Measurements from ENCODE around the gene LDLRAD4.

DNA sequence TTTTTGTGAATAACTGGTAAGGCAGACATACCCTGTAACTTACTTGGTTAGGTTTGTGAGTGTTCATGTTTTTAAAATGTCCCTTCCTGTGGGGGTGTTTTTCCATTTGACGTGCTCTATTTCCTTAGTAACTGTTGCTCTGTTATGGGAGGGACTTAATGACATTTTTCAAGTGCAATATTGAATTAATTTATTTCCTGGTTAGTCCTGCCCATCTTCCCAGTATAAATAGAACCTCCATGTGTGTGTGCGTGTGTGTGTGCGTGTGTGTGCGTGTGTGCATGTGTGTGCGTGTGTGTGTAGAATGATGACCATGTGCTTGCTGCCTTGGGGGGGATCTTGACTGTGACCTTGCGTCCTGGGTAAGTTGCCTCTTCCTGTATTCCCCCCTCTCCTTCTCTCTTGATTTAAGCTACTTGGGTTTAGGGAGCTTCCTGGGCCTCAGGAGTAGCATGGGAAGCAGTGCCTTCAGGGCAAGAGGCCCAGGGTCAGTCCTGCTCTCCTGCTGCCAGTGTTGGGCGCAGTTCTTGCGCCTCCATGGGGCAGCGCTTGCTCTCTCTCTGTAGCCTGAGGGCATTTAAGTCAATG is 163.9 kb downstream of the LDLRAD4 start:
- TF ChIP-seq CTCF (conservative IDR thresholded peaks at IDR 0.05) (no peak), ZFX (IDR thresholded peaks at IDR 0.05) (no peak)
